Endometrium (tissue), 2 donors: ENCODE measurements around the gene ALOXE3.
A peak's percentile ranks its signal among the peaks of the same experiment; 100 is the strongest.

Experiments
- FAIRE-seq: peaks from 2 replicates; lab custom pipeline; 2012; peaks lifted over from hg19 to GRCh38; lab: Jason Lieb, UNC
- donor health status: control.
- donor health status: control.

ALOXE3 gene

GRCh38 chr17:8141741-8142140 is 23.4 kb upstream of the ALOXE3 start:
- FAIRE-seq, result no peak

- no peak for FAIRE-seq
Observed at GRCh38 chr17:8141045-8141444, 22.7 kb upstream of the ALOXE3 start.

- FAIRE-seq, result no peak
Observed at GRCh38 chr17:8140065-8141029, 22.0 kb upstream of the ALOXE3 start.

GRCh38 chr17:8138672-8139371 is 20.5 kb upstream of the ALOXE3 start:
- peak; percentile 98 for FAIRE-seq

GRCh38 chr17:8138374-8138671 is 20.0 kb upstream of the ALOXE3 start:
- no peak for FAIRE-seq

- FAIRE-seq, result no peak
Observed at GRCh38 chr17:8137645-8138373, 19.5 kb upstream of the ALOXE3 start.

GRCh38 chr17:8133941-8134340 is 15.6 kb upstream of the ALOXE3 start:
- FAIRE-seq, result no peak

- FAIRE-seq, result no peak
Observed at GRCh38 chr17:8133399-8133798, 15.1 kb upstream of the ALOXE3 start.

- FAIRE-seq, result no peak
Observed at GRCh38 chr17:8131844-8132441, 13.6 kb upstream of the ALOXE3 start.

GRCh38 chr17:8128125-8128784 is 9.9 kb upstream of the ALOXE3 start:
- FAIRE-seq, result no peak

- no peak for FAIRE-seq
Observed at GRCh38 chr17:8126491-8127066, 8.3 kb upstream of the ALOXE3 start.

GRCh38 chr17:8125947-8126490 is 7.7 kb upstream of the ALOXE3 start:
- no peak for FAIRE-seq

GRCh38 chr17:8125154-8125946 is 7.0 kb upstream of the ALOXE3 start:
- no peak for FAIRE-seq

GRCh38 chr17:8124350-8125153 is 6.2 kb upstream of the ALOXE3 start:
- no peak for FAIRE-seq

GRCh38 chr17:8123695-8124349 is 5.5 kb upstream of the ALOXE3 start, which contains the start of gene HES7:
Gene HES7, minus strand, starts transcription at chr17:8124106. Its CDS starts 22 bp downstream, at chr17:8124084.
- no peak for FAIRE-seq

- FAIRE-seq, result no peak
Observed at GRCh38 chr17:8122924-8123694, 4.8 kb upstream of the ALOXE3 start.

GRCh38 chr17:8122422-8122923 is 4.2 kb upstream of the ALOXE3 start:
- no peak for FAIRE-seq
